Heart right ventricle (tissue), 16 donors: ENCODE data around the gene CORO7. TPM values are rescaled to one million over a fixed set of nuclear protein-coding genes. Genes with fewer than 3 reads are reported as not detected.

ENCODE experiments used
- ATAC-seq, 8 donors: fragments of 200-7000 bp; cut with Tn5 transposase; one replicate each; pipeline ENCODE4 v1.9.1; 2020; ENCODE audit warnings: mild to moderate bottlenecking in 8 of 8, moderate library complexity in 8 of 8, moderate number of reproducible peaks in 1 of 8
- DNase-seq, 2 donors: peaks; one replicate each; pipeline ENCODE4 v3.0.0-alpha.2; 2020
- H3K27ac ChIP-seq, 10 donors: fragments of 200-600 bp; sonication (generic) in 2 of 10; one replicate each; pipeline versions ENCODE4 v1.5.0 to v1.8.0; 2020 to 2022; ENCODE audit warnings: mild to moderate bottlenecking in 3 of 10
- H3K27me3 ChIP-seq, 7 donors: fragments of 200-600 bp; one replicate each; pipeline ENCODE4 v1.8.0; 2021 to 2022; ENCODE audit warnings: mild to moderate bottlenecking in 2 of 7
- H3K36me3 ChIP-seq, 9 donors: fragments of 200-600 bp; sonication (generic) in 1 of 9; one replicate each; pipeline versions ENCODE4 v1.5.0 to v1.8.0; 2020 to 2022; ENCODE audit warnings: mild to moderate bottlenecking in 2 of 9
- H3K4me1 ChIP-seq, 9 donors: fragments of 200-600 bp; sonication (generic) in 1 of 9; one replicate each; pipeline versions ENCODE4 v1.5.0 to v1.8.0; 2020 to 2022; ENCODE audit warnings: mild to moderate bottlenecking in 4 of 9
- H3K4me3 ChIP-seq, 10 donors: fragments of 200-600 bp; sonication (generic) in 2 of 10; one replicate each; pipeline versions ENCODE4 v1.5.0 to v1.8.0; 2020 to 2022; ENCODE audit warnings: mild to moderate bottlenecking in 7 of 10, moderate library complexity in 2 of 10
- H3K9me3 ChIP-seq, 11 donors: fragments of 200-600 bp in 10 of 11; sonication (generic) in 2 of 11; one replicate each; pipeline versions ENCODE4 v1.5.0 to v1.8.0; 2013 to 2022; ENCODE audit warnings: mild to moderate bottlenecking in 2 of 11, control low read depth in 1 of 11, moderate library complexity in 1 of 11
- CTCF ChIP-seq, 9 donors: fragments of 200-600 bp; sonication (generic) in 2 of 9; IDR thresholded peaks; one replicate each; pipeline versions ENCODE4 v1.5.0 to v1.8.0; 2021 to 2022; ENCODE audit warnings: antibody characterized with exemption in 9 of 9, mild to moderate bottlenecking in 5 of 9, moderate library complexity in 1 of 9
- WGBS, 2 donors: extraction: QIAGEN DNeasy Blood & Tissue Kit; methylation state at CpG; one replicate each; pipeline ENCODE4 v1.1.7; 2013; ENCODE audit warnings: inconsistent platforms in 1 of 2; 5-methylcytosine and 5-hydroxymethylcytosine counted together
- intact Hi-C, 10 donors: fragments of 100-400 bp; cut with DNase I; formaldehyde crosslinking; loops; one replicate each; pipeline versions ENCODE4 v1.11.1 to v1.14.2; 2022
- polyA plus RNA-seq, 2 donors: library from polyadenylated mRNA; stranded (reverse); fragments of 200-250 nt; gene quantifications; one replicate each; pipeline ENCODE4 v1.2.3, GENCODE V29; 2013
- total RNA-seq, 10 donors: library from RNA; stranded (reverse); fragmentation: NEBNext Ultra II Directional in 3 of 10; extraction: Animal tissue kit (Norgen Biotek cat#: 25700) in 3 of 10; gene quantifications; one replicate each; pipeline versions ENCODE4 v1.2.1 to v1.2.4, GENCODE V29; 2021 to 2023
- donor health status: Arrhythmogenic right ventricular cardiomyopathy.
- donor health status: ischemic (EF 13 %, LVEDD 7.1; RV severe dilation, severe dysfunction).
- donor health status: healthy with polysubstance abuse.
- donor health status: DM: no; HTN: yes; CAD: no.
- donor health status: DM: no; HTN: no; CAD: no.
- donor health status: ischemic (EF 25% LVEDD 6.9; RV normal size, moderate dysfunction).
- donor health status: ischemic (EF 25% LVEDD 5.7; RV mildly dilated, moderate dysfunction).
- donor health status: healthy.
- donor health status: DM: yes; HTN: yes; CAD: no.
- donor health status: Ischemic cardiomyopathy.
- donor health status: ischemic (EF 35%, LVEDD 5.7; RV mildly dilated, moderate dysfunction).
- donor health status: nonischemic (EF 11% LVEDD 7.7; RV severe dilation, severe dysfunction).
- donor health status: DM: yes; HTN: yes; CAD: no.
- donor health status: PGD.
- donor health status: ischemic (EF 29% LVEDD 5.4; RV normal size, mild dysfunction).
- donor health status: nonischemic (EF 23%, LVEDD 6.1; RV moderate dilation, normal function).

Gene CORO7
- total and polyA plus RNA-seq, 12 donors, result 6.5 to 21.8 (median 10.9) TPM

- TF ChIP-seq CTCF (IDR thresholded peaks at IDR 0.05), result no peak
- peaks cover 0 to 48% (median 15%) of the 10 kb centered on the region in 9 donors for H3K4me1 ChIP-seq
- no peaks in the 10 kb centered on the region for H3K36me3 ChIP-seq
- peak overlapping the region in 1 of 10 donors; percentile 53 for H3K27ac ChIP-seq
- no peaks in the 10 kb centered on the region for H3K9me3 ChIP-seq
- ATAC-seq (no peak), DNase-seq (no peak)
- intact Hi-C loops, result no loop called here
- H3K27me3 ChIP-seq, result no peaks in the 10 kb centered on the region
- no peak overlapping the region for H3K4me3 ChIP-seq
- WGBS, 2 donors, result 79 to 82% methylated on average over 8 of the region's 8 CpGs
Observed at GRCh38 chr16:4420505-4421105, 4.2 kb upstream of the CORO7 start.

GRCh38 chr16:4419402-4419959, 3.1 kb upstream of the CORO7 start:
- H3K4me1 ChIP-seq, result peaks cover 6 to 53% (median 21%) of the 10 kb centered on the region in 9 donors
- intact Hi-C loops, result loop anchor here in 1 of 10 donors (5.0 kb wide), 1 partner anchor 237 kb away; no protein-coding TSS in a partner anchor
- no peak for TF ChIP-seq CTCF (IDR thresholded peaks at IDR 0.05)
- no peaks in the 10 kb centered on the region for H3K9me3 ChIP-seq
- no peaks in the 10 kb centered on the region for H3K27me3 ChIP-seq
- no peak for ATAC-seq
- no peak overlapping the region for H3K27ac ChIP-seq
- H3K4me3 ChIP-seq, result no peak overlapping the region
- WGBS, 2 donors, result 69 to 81% methylated on average over 7 of the region's 7 CpGs
- H3K36me3 ChIP-seq, result no peaks in the 10 kb centered on the region
- DNase-seq, result no peak

- H3K36me3 ChIP-seq, result peaks cover 0 to 28% (median 0%) of the 10 kb centered on the region in 9 donors
- H3K4me3 ChIP-seq, result peak overlapping the region; percentile 77 to 99 (median 94)
- peak; percentile 5 to 32 (median 18) for ATAC-seq
- 2 to 3% methylated on average over 43 to 44 of the region's 44 CpGs for WGBS, 2 donors
- no peaks in the 10 kb centered on the region for H3K9me3 ChIP-seq
- TF ChIP-seq CTCF (IDR thresholded peaks at IDR 0.05), result no peak
- intact Hi-C loops, result loop anchor here in 1 of 10 donors (5.0 kb wide), 1 partner anchor 233 kb away; no protein-coding TSS in a partner anchor
- peaks cover 6 to 54% (median 38%) of the 10 kb centered on the region in 9 donors for H3K4me1 ChIP-seq
- no peaks in the 10 kb centered on the region for H3K27me3 ChIP-seq
- DNase-seq, result peak in 1 of 2 donors; percentile 54
- peak overlapping the region; percentile 56 to 95 (median 86) for H3K27ac ChIP-seq
Observed at GRCh38 chr16:4415538-4416199, 727 bp downstream of the CORO7 start.

GRCh38 chr16:4414187-4414917, 2.0 kb downstream of the CORO7 start:
- H3K36me3 ChIP-seq, result peaks cover 0 to 41% (median 0%) of the 10 kb centered on the region in 9 donors
- intact Hi-C loops, result no loop called here
- H3K27me3 ChIP-seq, result no peaks in the 10 kb centered on the region
- peaks cover 8 to 66% (median 48%) of the 10 kb centered on the region in 9 donors for H3K4me1 ChIP-seq
- WGBS, 2 donors, result 89 to 95% methylated on average over 7 of the region's 7 CpGs
- H3K27ac ChIP-seq, result peak overlapping the region in 2 of 10 donors; percentile 86 to 95
- TF ChIP-seq CTCF (IDR thresholded peaks at IDR 0.05), result no peak
- peak overlapping the region in 4 of 10 donors; percentile 92 to 99 (median 94) for H3K4me3 ChIP-seq
- DNase-seq (no peak), ATAC-seq (no peak)
- H3K9me3 ChIP-seq, result no peaks in the 10 kb centered on the region
